Glomerular visceral epithelial cell (primary cell): Measurements from ENCODE around the gene SCAMP4.
"Not testable (repeated sequence)": the region's sequence is repeated elsewhere in the genome, so short reads cannot be mapped to it uniquely, and the experiment has no call there.

Experiments used
- DNase-seq: peaks from one replicate; pipeline ENCODE4 v3.0.0-alpha.2; 2016; ENCODE audit errors: extremely low spot score

The SCAMP4 gene

DNA sequence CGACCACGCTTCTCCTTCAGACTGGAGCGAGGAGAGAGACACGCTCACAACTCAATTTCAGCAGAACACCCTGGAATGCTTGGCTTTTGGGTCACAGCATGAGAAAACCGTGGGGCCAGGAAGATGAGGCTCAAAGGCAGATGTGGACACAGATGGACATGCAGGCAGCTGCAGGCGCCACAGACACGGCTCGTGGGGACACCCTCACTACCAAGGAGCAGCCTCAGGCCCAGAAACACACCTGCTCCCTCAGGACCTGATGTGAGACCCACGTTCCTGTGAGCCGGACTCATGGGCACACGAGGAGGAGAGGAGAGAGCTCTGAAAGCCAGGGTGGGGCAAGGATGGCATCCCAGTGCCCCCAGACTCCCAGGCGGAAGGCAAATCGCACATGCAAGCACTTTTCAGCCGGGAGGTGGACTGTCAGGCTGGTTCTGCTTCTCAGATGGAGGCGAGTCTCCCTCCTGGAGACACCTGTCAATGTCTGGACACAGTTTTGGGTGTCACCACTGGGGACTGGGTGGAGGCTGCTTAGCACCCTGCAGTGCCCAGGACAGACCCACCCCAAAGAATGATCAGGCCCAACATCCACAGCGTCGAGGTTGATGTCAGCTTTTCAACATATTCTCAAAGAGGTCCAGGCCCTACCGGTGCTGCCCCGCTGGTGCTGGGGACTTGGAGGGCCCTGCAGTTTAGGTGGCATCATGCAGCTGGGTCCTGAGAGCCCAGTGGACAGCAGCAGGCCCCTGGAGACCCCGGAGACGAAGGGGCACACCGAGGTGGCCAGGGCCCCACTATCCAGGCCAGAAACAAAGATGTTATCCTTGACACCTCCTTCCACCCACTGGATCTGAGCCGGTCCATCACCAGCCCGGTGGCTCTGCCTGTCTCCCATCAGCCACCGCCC lies 22.2 kb upstream of the SCAMP4 start:
- DNase-seq: no peak

GRCh38 chr19:1883784-1884183 lies 21.4 kb upstream of the SCAMP4 start:
- no peak for DNase-seq

- no peak for DNase-seq
Measured at GRCh38 chr19:1884291-1884718, 20.9 kb upstream of the SCAMP4 start.

GRCh38 chr19:1884719-1885334 lies 20.4 kb upstream of the SCAMP4 start:
- DNase-seq: no peak

GRCh38 chr19:1885398-1886119 lies 19.6 kb upstream of the SCAMP4 start, which contains the start of gene ABHD17A:
Gene ABHD17A (minus strand): TSS chr19:1885496. CDS start chr19:1881566, 3,930 bp downstream.
- peak; percentile 94 for DNase-seq

DNA sequence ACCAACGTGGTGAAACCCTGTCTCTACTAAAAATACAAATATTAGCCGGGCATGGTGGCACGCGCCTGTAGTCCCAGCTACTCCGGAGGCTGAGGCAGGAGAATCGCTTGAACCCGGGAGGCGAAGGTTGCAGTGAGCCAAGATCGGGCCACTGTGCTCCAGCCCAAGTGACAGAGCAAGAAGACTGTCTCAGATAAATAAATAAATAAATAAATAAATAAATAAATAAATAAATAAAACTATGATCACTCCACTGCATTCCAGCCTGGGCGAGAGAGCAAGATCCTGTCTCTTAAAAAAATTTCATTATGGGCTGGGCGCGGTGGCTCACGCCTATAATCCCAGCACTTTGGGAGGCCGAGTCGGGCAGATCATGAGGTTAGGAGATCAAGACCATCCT lies 18.8 kb upstream of the SCAMP4 start:
- not testable (repeated sequence) for DNase-seq

GRCh38 chr19:1888385-1888784 lies 16.8 kb upstream of the SCAMP4 start:
- DNase-seq: no peak

GRCh38 chr19:1889907-1890306 lies 15.3 kb upstream of the SCAMP4 start:
- no peak for DNase-seq

DNA sequence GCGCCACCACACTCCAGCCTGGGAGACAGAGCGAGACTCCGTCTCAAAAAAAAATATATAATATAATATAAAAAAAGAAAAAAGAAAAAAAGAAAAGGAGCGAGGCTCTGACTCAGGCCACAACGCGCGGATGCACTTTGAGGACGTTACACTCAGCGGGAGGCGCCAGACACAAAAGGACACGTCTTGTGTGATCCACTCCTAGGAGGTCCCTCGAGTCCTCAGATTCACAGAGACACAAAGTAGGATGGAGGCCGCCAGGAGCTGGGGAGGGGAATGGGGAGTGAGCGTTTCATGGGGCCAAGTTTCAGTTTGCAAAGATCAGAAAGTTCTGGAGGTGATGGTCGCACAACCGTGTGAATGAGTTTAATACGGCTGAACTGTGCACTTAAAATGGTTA lies 11.4 kb upstream of the SCAMP4 start:
- DNase-seq: no peak

GRCh38 chr19:1896508-1896907 lies 8.7 kb upstream of the SCAMP4 start:
- DNase-seq: no peak

- no peak for DNase-seq
Measured at GRCh38 chr19:1901940-1902404, 3.2 kb upstream of the SCAMP4 start.

- no peak for DNase-seq
Measured at GRCh38 chr19:1902923-1903322, 2.3 kb upstream of the SCAMP4 start.

DNA sequence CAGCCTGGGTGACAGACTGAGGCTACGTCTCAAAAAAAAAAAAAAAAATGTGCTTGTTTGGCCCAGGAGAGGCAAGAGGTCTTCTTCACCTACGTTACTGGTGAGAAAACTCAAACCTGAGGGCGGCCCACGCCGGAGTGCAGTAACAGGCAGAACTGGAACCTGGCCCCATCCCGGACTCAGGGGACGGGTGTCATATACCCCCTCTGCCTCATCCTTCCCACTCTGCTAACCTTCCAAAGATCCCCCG lies 414 bp upstream of the SCAMP4 start:
- no peak for DNase-seq

DNA sequence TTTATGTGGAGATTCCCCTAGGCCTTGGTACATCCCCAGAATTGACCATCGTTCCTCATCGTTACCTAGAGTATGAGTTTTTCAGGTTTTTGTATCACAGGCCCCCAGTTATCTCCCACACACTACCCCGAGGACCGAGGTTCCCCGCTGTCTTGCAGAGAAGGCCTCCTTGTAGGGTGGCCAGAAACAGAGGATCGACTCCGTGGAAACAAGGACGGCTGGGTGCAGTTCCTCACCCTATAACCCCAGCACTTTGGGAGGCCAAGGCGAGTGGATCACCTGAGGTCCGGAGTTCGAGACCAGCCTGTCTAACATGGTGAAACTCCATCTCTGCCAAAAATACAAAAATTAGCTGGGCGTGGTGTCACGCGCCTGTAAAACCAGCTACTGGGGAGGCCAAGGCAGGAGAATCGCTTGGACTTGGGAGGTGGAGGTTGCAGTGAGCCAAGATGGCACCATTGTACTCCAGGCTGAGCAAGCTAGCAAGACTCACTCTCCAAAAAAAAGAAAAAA lies 720 bp downstream of the SCAMP4 start:
- DNase-seq: no peak

DNA sequence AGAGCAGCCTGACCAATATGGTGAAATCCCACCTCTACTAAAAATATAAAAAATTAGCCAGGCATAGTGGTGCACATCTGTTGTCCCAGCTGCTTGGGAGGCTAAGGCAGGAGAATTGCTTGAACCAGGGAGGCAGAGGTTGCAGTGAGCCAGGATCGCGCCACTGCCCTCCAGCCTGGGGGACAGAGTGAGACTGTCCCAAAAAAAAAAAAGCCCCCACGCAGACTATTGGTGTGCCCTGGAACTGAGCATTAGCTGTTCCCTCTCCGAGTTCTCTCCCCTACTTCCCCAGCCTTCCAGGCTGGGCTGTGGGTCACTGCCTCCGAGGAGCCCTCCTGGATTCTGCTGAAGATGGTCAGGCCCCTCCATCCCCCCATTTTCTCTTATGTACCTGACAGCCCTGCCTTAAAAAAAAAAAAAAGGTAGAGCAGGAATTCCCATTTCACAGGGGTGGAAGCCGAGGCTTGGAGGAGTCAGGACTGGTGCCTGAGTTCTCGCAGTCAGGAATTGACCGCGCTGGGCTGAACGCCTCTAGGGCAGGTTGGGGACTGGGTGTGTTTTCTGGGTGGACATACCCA lies 1.9 kb downstream of the SCAMP4 start:
- DNase-seq: no peak

GRCh38 chr19:1907563-1908363 lies 2.6 kb downstream of the SCAMP4 start:
- no peak for DNase-seq

- no peak for DNase-seq
Measured at GRCh38 chr19:1908364-1908678, 3.1 kb downstream of the SCAMP4 start.

GRCh38 chr19:1909761-1910080 lies 4.5 kb downstream of the SCAMP4 start:
- DNase-seq: no peak

- DNase-seq: no peak
Measured at GRCh38 chr19:1910177-1910576, 5.0 kb downstream of the SCAMP4 start.

GRCh38 chr19:1911098-1911497 lies 5.9 kb downstream of the SCAMP4 start:
- no peak for DNase-seq

- DNase-seq: no peak
Measured at GRCh38 chr19:1911995-1912394, 6.8 kb downstream of the SCAMP4 start.
